SK-N-SH (cell line): Measurements from ENCODE around the gene PICALM. TPM values are rescaled to one million over a fixed set of nuclear protein-coding genes. Genes with fewer than 3 reads are reported as not detected.

ENCODE experiments used
- CTCF ChIA-PET: fragments of 300-600, 350-600 bp; formaldehyde crosslinking; extraction: SDS; loops from one replicate; lab custom pipeline; 2021; lab: Yijun Ruan, JAX
- POLR2A ChIA-PET: fragments of 350-600 bp; sonication (Branson Sonifier 250); formaldehyde crosslinking; extraction: SDS; loops from one replicate; lab custom pipeline; 2020; ENCODE audit warnings: antibody characterized with exemption, inconsistent platforms; lab: Yijun Ruan, JAX
- DNase-seq: peaks from one replicate; pipeline ENCODE4 v3.0.0; 2012
- H2AFZ ChIP-seq: fragments of 200-600 bp; sonication (generic); 2 replicates; pipeline ENCODE4 v1.8.1; 2016; ENCODE audit warnings: antibody characterized with exemption, mild to moderate bottlenecking, low read depth
- H3F3A ChIP-seq: fragments of 200-600 bp; sonication (generic); replicated peaks from 2 replicates; pipeline ENCODE3; 2016; ENCODE audit warnings: antibody characterized with exemption, mild to moderate bottlenecking; ENCODE audit not compliant: insufficient read depth
- H3K27ac ChIP-seq, 2 experiments: fragments of 200-500 bp in 1 of 2; fragments of 200-600 bp in 1 of 2; sonication (Bioruptor generic) in 1 of 2; sonication (generic), shearing (Covaris generic) in 1 of 2; 2 replicates each; pipeline versions ENCODE4 v1.5.1 to v1.6.1; 2014 to 2016; ENCODE audit warnings: low read depth in 2 of 2, inconsistent platforms in 1 of 2, low read length in 1 of 2, mild to moderate bottlenecking in 1 of 2, mixed read lengths in 1 of 2
- H3K27me3 ChIP-seq: fragments of 200-600 bp; sonication (generic), shearing (Covaris generic); 2 replicates; pipeline ENCODE4 v1.6.1; 2016; ENCODE audit warnings: mixed run types; ENCODE audit not compliant: insufficient read depth
- H3K36me3 ChIP-seq, 2 experiments: fragments of 200-500 bp in 1 of 2; fragments of 200-600 bp in 1 of 2; sonication (Bioruptor generic) in 1 of 2; sonication (generic) in 1 of 2; replicated peaks in 1 of 2; 2 replicates each; pipeline versions ENCODE3 to v1.5.1; 2014 to 2016; ENCODE audit warnings: low read length in 1 of 2, mild to moderate bottlenecking in 1 of 2; ENCODE audit not compliant: insufficient read depth in 2 of 2, control insufficient read depth in 1 of 2
- H3K4me1 ChIP-seq, 2 experiments: fragments of 200-500 bp in 1 of 2; fragments of 200-600 bp in 1 of 2; sonication (Bioruptor generic) in 1 of 2; sonication (generic), shearing (Covaris generic) in 1 of 2; 2 replicates each; pipeline versions ENCODE4 v1.5.1 to v1.6.1; 2014 to 2016; ENCODE audit warnings: low read depth in 1 of 2, low read length in 1 of 2, mixed run types in 1 of 2; ENCODE audit not compliant: insufficient read depth in 2 of 2, control insufficient read depth in 1 of 2
- H3K4me2 ChIP-seq: fragments of 200-600 bp; sonication (generic), shearing (Covaris generic); 2 replicates; pipeline ENCODE4 v1.6.1; 2017; ENCODE audit warnings: mixed run types
- H3K4me3 ChIP-seq, 2 experiments: fragments of 200-500 bp in 1 of 2; fragments of 200-600 bp in 1 of 2; sonication (Bioruptor generic) in 1 of 2; sonication (generic), shearing (Covaris generic) in 1 of 2; 2 replicates each; pipeline versions ENCODE4 v1.5.1 to v1.8.1; 2014 to 2016; ENCODE audit warnings: low read depth in 2 of 2, inconsistent platforms in 1 of 2, low read length in 1 of 2, mild to moderate bottlenecking in 1 of 2, mixed read lengths in 1 of 2, moderate library complexity in 1 of 2
- H3K79me2 ChIP-seq: fragments of 200-600 bp; sonication (generic); 2 replicates; pipeline ENCODE4 v1.8.1; 2017; ENCODE audit warnings: mild to moderate bottlenecking; ENCODE audit not compliant: insufficient read depth
- H3K9ac ChIP-seq: fragments of 200-600 bp; sonication (generic); 2 replicates; pipeline ENCODE4 v1.6.1; 2017; ENCODE audit warnings: mixed run types
- H3K9me2 ChIP-seq: fragments of 200-600 bp; sonication (generic); 2 replicates; pipeline ENCODE4 v1.6.1; 2017; ENCODE audit warnings: mixed run types
- H3K9me3 ChIP-seq: fragments of 200-600 bp; sonication (generic); 2 replicates; pipeline ENCODE4 v1.6.1; 2017; ENCODE audit warnings: mixed run types, mild to moderate bottlenecking, moderate library complexity
- H4K20me1 ChIP-seq: fragments of 200-600 bp; sonication (generic); 2 replicates; pipeline ENCODE4 v1.6.1; 2017; ENCODE audit warnings: mild to moderate bottlenecking, mixed run types; ENCODE audit not compliant: insufficient read depth
- CTCF ChIP-seq: fragments of 200-600 bp; sonication (generic); IDR thresholded peaks from 2 replicates; pipeline ENCODE4 v1.6.1; 2017; ENCODE audit warnings: antibody characterized with exemption, mild to moderate bottlenecking, moderate library complexity
- ELF1 ChIP-seq: IDR thresholded peaks from 2 replicates; pipeline ENCODE4 v1.4.0; 2012
- EP300 ChIP-seq, 2 experiments: IDR thresholded peaks; 2 replicates each; pipeline versions ENCODE4 v1.4.0 to v1.6.1; 2012; ENCODE audit warnings: borderline replicate concordance in 1 of 2, low read depth in 1 of 2, low read length in 1 of 2
- EZH2phosphoT487 ChIP-seq: fragments of 200-600 bp; sonication (generic); IDR thresholded peaks from 2 replicates; pipeline ENCODE4 v1.6.1; 2017; ENCODE audit warnings: low read depth, mixed run types, mild to moderate bottlenecking, antibody characterized with exemption, moderate library complexity, borderline replicate concordance
- FOXJ3 ChIP-seq: sonication (generic); formaldehyde crosslinking; IDR thresholded peaks from 2 replicates; pipeline ENCODE4 v1.5.1; 2020; ENCODE audit warnings: mild to moderate bottlenecking, missing genetic modification reagents
- FOXM1 ChIP-seq: IDR thresholded peaks from 2 replicates; pipeline ENCODE4 v1.4.0; 2012; ENCODE audit warnings: low read depth, mild to moderate bottlenecking
- GABPA ChIP-seq: IDR thresholded peaks from 2 replicates; pipeline ENCODE4 v1.4.0; 2012; ENCODE audit warnings: low read depth, mild to moderate bottlenecking
- GATA2 ChIP-seq: sonication (generic); formaldehyde crosslinking; IDR thresholded peaks from 2 replicates; pipeline ENCODE4 v1.5.0; 2020; ENCODE audit warnings: mild to moderate bottlenecking, missing genetic modification reagents
- IRF3 ChIP-seq: fragments of 150-350 bp; IDR thresholded peaks from 2 replicates; pipeline ENCODE4 v1.6.1; 2016; ENCODE audit warnings: mild to moderate bottlenecking, low read depth, low read length
- NFIC ChIP-seq: IDR thresholded peaks from 2 replicates; pipeline ENCODE4 v1.4.0; 2012; ENCODE audit warnings: borderline replicate concordance
- NRF1 ChIP-seq: IDR thresholded peaks from 2 replicates; pipeline ENCODE4 v1.6.1; 2012; ENCODE audit warnings: low read depth, mild to moderate bottlenecking, low read length
- POLR2AphosphoS5 ChIP-seq: IDR thresholded peaks from 2 replicates; pipeline ENCODE4 v1.6.1; 2012; ENCODE audit warnings: low read depth, low read length
- RCOR1 ChIP-seq: fragments of 150-350 bp; IDR thresholded peaks from 2 replicates; pipeline ENCODE4 v1.6.1; 2017; ENCODE audit warnings: antibody characterized with exemption, low read length
- RFX5 ChIP-seq: IDR thresholded peaks from 2 replicates; pipeline ENCODE4 v1.6.1; 2012; ENCODE audit warnings: mild to moderate bottlenecking, improper control_type of control experiment, low read length
- RXRA ChIP-seq: IDR thresholded peaks from 2 replicates; pipeline ENCODE4 v1.4.0; 2012; ENCODE audit warnings: low read depth, mild to moderate bottlenecking, borderline replicate concordance
- SIN3A ChIP-seq: IDR thresholded peaks from 2 replicates; pipeline ENCODE4 v1.6.1; 2012; ENCODE audit warnings: low read depth, mild to moderate bottlenecking, low read length, moderate library complexity, borderline replicate concordance
- TAF1 ChIP-seq: IDR thresholded peaks from 2 replicates; pipeline ENCODE4 v1.6.1; 2012; ENCODE audit warnings: low read depth, mild to moderate bottlenecking, low read length, moderate library complexity, borderline replicate concordance
- TEAD4 ChIP-seq: IDR thresholded peaks from 2 replicates; pipeline ENCODE4 v1.4.0; 2012; ENCODE audit warnings: mild to moderate bottlenecking, borderline replicate concordance; ENCODE audit not compliant: insufficient read depth
- USF1 ChIP-seq: IDR thresholded peaks from 2 replicates; pipeline ENCODE4 v1.4.0; 2012; ENCODE audit warnings: low read depth, borderline replicate concordance
- WGBS: methylation state at CpG from one replicate; pipeline ENCODE4 v1.1.6; 2017; ENCODE audit warnings: low lambda C conversion rate; 5-methylcytosine and 5-hydroxymethylcytosine counted together
- polyA plus RNA-seq, 3 experiments: library from polyadenylated mRNA; depleted of rRNA; stranded (reverse); fragments of >200 nt; gene quantifications; 2 replicates each; pipeline ENCODE4 v1.2.3, GENCODE V29; 2012
- TF ChIP-seq, protein P1 (sequence below): IDR thresholded peaks from 2 replicates; pipeline ENCODE4 v1.4.0; 2012; ENCODE audit warnings: low read depth
- TF ChIP-seq, protein P2 (sequence below): IDR thresholded peaks from 2 replicates; pipeline ENCODE4 v1.4.0; 2012; ENCODE audit warnings: low read depth, borderline replicate concordance
- TF ChIP-seq, protein P3 (sequence below): IDR thresholded peaks from 2 replicates; pipeline ENCODE4; 2012

Gene PICALM, protein sequence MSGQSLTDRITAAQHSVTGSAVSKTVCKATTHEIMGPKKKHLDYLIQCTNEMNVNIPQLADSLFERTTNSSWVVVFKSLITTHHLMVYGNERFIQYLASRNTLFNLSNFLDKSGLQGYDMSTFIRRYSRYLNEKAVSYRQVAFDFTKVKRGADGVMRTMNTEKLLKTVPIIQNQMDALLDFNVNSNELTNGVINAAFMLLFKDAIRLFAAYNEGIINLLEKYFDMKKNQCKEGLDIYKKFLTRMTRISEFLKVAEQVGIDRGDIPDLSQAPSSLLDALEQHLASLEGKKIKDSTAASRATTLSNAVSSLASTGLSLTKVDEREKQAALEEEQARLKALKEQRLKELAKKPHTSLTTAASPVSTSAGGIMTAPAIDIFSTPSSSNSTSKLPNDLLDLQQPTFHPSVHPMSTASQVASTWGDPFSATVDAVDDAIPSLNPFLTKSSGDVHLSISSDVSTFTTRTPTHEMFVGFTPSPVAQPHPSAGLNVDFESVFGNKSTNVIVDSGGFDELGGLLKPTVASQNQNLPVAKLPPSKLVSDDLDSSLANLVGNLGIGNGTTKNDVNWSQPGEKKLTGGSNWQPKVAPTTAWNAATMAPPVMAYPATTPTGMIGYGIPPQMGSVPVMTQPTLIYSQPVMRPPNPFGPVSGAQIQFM
- 103 and 147 TPM in 2 replicates for polyA plus RNA-seq (2012; rRNA removed)
- polyA plus RNA-seq (2012; cell fraction: cytosol; rRNA removed) = 115 and 124 TPM in 2 replicates
- 63.0 and 149 TPM in 2 replicates for polyA plus RNA-seq (2012; cell fraction: nucleus; rRNA removed)

GRCh38 chr11:86068951-86069407, at the start of gene PICALM:
Gene PICALM, minus strand, starts transcription at chr11:86069084. Its CDS starts 304 bp downstream, at chr11:86068780.
- peak within 1 kb of the TSS; percentile 47 for H2AFZ ChIP-seq
- peak within 1 kb of the TSS; percentile 75 for H3K4me2 ChIP-seq
- H3F3A ChIP-seq = peaks cover 20% of the 10 kb centered on the region
- peaks cover 49% of the 10 kb centered on the region for H3K79me2 ChIP-seq
- ChIA-PET CTCF (interaction anchor here (0.9 to 2.7 kb wide), 4 partner anchors 20 to 150 kb away, joined by 3 to 22 read pairs (median 7); no protein-coding TSS in a partner anchor), POLR2A (interaction anchor here (0.6 to 1.5 kb wide), 4 partner anchors 105 to 404 kb away, joined by 3 to 5 read pairs (median 3); partner anchors contain the start of gene CREBZF)
- WGBS = under 1% methylated on average over 26 of the region's 48 CpGs
- peak; percentile 97 for DNase-seq
- peaks cover 40% of the 10 kb centered on the region for H4K20me1 ChIP-seq
- H3K27me3 ChIP-seq = no peaks in the 10 kb centered on the region
- H3K9ac ChIP-seq = peak within 1 kb of the TSS; percentile 92
- no peaks in the 10 kb centered on the region for H3K36me3 ChIP-seq
- peak within 1 kb of the TSS; percentile 94 to 99 for H3K27ac ChIP-seq
- H3K4me3 ChIP-seq = peak within 1 kb of the TSS; percentile 84 to 94
- H3K4me1 ChIP-seq = peaks cover 12 to 22% of the 10 kb centered on the region in 2 experiments
- H3K9me3 ChIP-seq = no peaks in the 10 kb centered on the region
- no peaks in the 10 kb centered on the region for H3K9me2 ChIP-seq
- TF ChIP-seq TEAD4 (peak; percentile 50; the same call in 1 of the 2 replicates), GATA2 (no peak), GABPA (peak; percentile 47), FOXM1 (no peak), USF1 (peak; percentile 95), NRF1 (peak; percentile 55), RXRA (peak; percentile 59; the same call in 1 of the 2 replicates), SIN3A (peak; percentile 74; the same call in 1 of the 2 replicates), RCOR1 (peak; percentile 71; the same call in 1 of the 2 replicates), CTCF (no peak), TAF1 (peak; percentile 92), ELF1 (peak; percentile 66), IRF3 (no peak), EP300 (IDR thresholded peaks at IDR 0.05; ENCODE audit: borderline replicate concordance in 1 of 2, low read depth in 1 of 2, low read length in 1 of 2) (peak; percentile 10 to 33; a peak in 2 of 4 replicates), RFX5 (peak; percentile 82), EZH2phosphoT487 (no peak), NFIC (peak; percentile 37; the same call in 1 of the 2 replicates), POLR2AphosphoS5 (peak; percentile 57), FOXJ3 (CRISPR knock-in tag) (no peak; the same call in 1 of the 2 replicates)
- TF ChIP-seq, protein P1, sequence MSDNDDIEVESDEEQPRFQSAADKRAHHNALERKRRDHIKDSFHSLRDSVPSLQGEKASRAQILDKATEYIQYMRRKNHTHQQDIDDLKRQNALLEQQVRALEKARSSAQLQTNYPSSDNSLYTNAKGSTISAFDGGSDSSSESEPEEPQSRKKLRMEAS = no peak; the same call in 1 of the 2 replicates
- TF ChIP-seq, protein P2, sequence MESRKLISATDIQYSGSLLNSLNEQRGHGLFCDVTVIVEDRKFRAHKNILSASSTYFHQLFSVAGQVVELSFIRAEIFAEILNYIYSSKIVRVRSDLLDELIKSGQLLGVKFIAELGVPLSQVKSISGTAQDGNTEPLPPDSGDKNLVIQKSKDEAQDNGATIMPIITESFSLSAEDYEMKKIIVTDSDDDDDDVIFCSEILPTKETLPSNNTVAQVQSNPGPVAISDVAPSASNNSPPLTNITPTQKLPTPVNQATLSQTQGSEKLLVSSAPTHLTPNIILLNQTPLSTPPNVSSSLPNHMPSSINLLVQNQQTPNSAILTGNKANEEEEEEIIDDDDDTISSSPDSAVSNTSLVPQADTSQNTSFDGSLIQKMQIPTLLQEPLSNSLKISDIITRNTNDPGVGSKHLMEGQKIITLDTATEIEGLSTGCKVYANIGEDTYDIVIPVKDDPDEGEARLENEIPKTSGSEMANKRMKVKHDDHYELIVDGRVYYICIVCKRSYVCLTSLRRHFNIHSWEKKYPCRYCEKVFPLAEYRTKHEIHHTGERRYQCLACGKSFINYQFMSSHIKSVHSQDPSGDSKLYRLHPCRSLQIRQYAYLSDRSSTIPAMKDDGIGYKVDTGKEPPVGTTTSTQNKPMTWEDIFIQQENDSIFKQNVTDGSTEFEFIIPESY = no peak
- TF ChIP-seq, protein P3, sequence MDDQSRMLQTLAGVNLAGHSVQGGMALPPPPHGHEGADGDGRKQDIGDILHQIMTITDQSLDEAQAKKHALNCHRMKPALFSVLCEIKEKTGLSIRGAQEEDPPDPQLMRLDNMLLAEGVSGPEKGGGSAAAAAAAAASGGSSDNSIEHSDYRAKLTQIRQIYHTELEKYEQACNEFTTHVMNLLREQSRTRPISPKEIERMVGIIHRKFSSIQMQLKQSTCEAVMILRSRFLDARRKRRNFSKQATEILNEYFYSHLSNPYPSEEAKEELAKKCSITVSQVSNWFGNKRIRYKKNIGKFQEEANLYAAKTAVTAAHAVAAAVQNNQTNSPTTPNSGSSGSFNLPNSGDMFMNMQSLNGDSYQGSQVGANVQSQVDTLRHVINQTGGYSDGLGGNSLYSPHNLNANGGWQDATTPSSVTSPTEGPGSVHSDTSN = peak; percentile 54; the same call in 1 of the 2 replicates
